WTC11 (cell line): ENCODE measurements around the gene ITPR2. TPM values are rescaled to one million over a fixed set of nuclear protein-coding genes. Genes with fewer than 3 reads are reported as not detected.

Source experiments
- ATAC-seq: fragments of 200-7000 bp; cut with Tn5 transposase; 2 replicates; pipeline ENCODE4 v1.10.0; 2021; ENCODE audit warnings: mild to moderate bottlenecking, moderate library complexity
- CTCF ChIA-PET: fragments of 300-600 bp; sonication (Branson Sonifier 250); formaldehyde crosslinking; loops from one replicate; lab custom pipeline; 2021; ENCODE audit warnings: antibody characterized with exemption; lab: Charles Lee
- POLR2A ChIA-PET: fragments of 350-600 bp; sonication (Branson Sonifier 250); formaldehyde crosslinking; loops from one replicate; lab custom pipeline; 2021; ENCODE audit warnings: antibody characterized with exemption; lab: Charles Lee
- DNase-seq: peaks from one replicate; pipeline ENCODE4 v3.0.0; 2021; ENCODE audit warnings: low spot score
- H3K27ac Mint-ChIP-seq: 2 replicates; pipeline ENCODE4 v1.8.0; 2021; ENCODE audit warnings: mixed read lengths
- H3K27me3 Mint-ChIP-seq: 2 replicates; pipeline ENCODE4 v1.8.0; 2021; ENCODE audit warnings: low read depth, mild to moderate bottlenecking, moderate library complexity, mixed read lengths
- H3K36me3 Mint-ChIP-seq: 2 replicates; pipeline ENCODE4 v1.8.0; 2021; ENCODE audit warnings: mixed read lengths
- H3K4me1 Mint-ChIP-seq: 2 replicates; pipeline ENCODE4 v1.8.0; 2022; ENCODE audit warnings: mixed read lengths
- H3K4me3 Mint-ChIP-seq: 2 replicates; pipeline ENCODE4 v1.8.0; 2021; ENCODE audit warnings: mild to moderate bottlenecking, moderate library complexity, mixed read lengths
- H3K9me3 Mint-ChIP-seq: 2 replicates; pipeline ENCODE4 v1.8.0; 2021; ENCODE audit warnings: mixed read lengths
- CTCF ChIP-seq: fragments of 200-600 bp; IDR thresholded peaks from 2 replicates; pipeline ENCODE4 v1.8.0; 2022; ENCODE audit warnings: antibody characterized with exemption
- GRHL2 ChIP-seq: fragments of 250-450 bp; sonication (Bioruptor Pico); IDR thresholded peaks from 2 replicates; pipeline ENCODE4 v1.8.0; 2022; ENCODE audit warnings: mild to moderate bottlenecking, moderate library complexity; ENCODE audit not compliant: insufficient replicate concordance, severe bottlenecking
- IRF1 ChIP-seq: sonication (generic); formaldehyde crosslinking; IDR thresholded peaks from 2 replicates; pipeline ENCODE4 v1.8.0; 2023; ENCODE audit warnings: missing genetic modification reagents
- NFATC4 ChIP-seq: fragments of 250-450 bp; sonication (Bioruptor Pico); IDR thresholded peaks from 2 replicates; pipeline ENCODE4 v1.9.0; 2021; ENCODE audit warnings: mild to moderate bottlenecking
- NR1H2 ChIP-seq: sonication (generic); formaldehyde crosslinking; IDR thresholded peaks from 2 replicates; pipeline ENCODE4 v1.9.0; 2021; ENCODE audit warnings: mild to moderate bottlenecking, moderate library complexity, missing genetic modification reagents
- SP1 ChIP-seq: sonication (generic); formaldehyde crosslinking; conservative IDR thresholded peaks from 2 replicates; pipeline ENCODE4 v1.8.1; 2022; ENCODE audit warnings: missing genetic modification reagents
- TEAD1 ChIP-seq: sonication (generic); formaldehyde crosslinking; IDR thresholded peaks from 2 replicates; pipeline ENCODE4 v1.8.0; 2022; ENCODE audit warnings: mild to moderate bottlenecking, missing genetic modification reagents
- total RNA-seq: library from RNA; stranded (reverse); gene quantifications from 3 replicates; pipeline ENCODE4 v1.2.3, GENCODE V29; 2021
- TF ChIP-seq, protein P1 (sequence below): sonication (generic); formaldehyde crosslinking; IDR thresholded peaks from 2 replicates; pipeline ENCODE4 v1.8.0; 2022; ENCODE audit warnings: mild to moderate bottlenecking, missing genetic modification reagents
- TF ChIP-seq, protein P2 (sequence below): sonication (generic); formaldehyde crosslinking; IDR thresholded peaks from 2 replicates; pipeline ENCODE4 v1.8.0; 2022; ENCODE audit warnings: missing genetic modification reagents

ITPR2 gene
- total RNA-seq, 1 experiment from 2014 or later: 50.7 TPM

- ChIA-PET CTCF (interaction anchor here (1.1 kb wide), 1 partner anchor 10 kb away, joined by 3 read pairs; no protein-coding TSS in a partner anchor), POLR2A (no interaction called here)
- H3K27ac Mint-ChIP-seq: 0 out of 2 replicates have a peak overlapping the region, but pooled peaks have one; percentile 3
- no peaks in the 10 kb centered on the region for H3K9me3 Mint-ChIP-seq
- H3K4me1 Mint-ChIP-seq: peaks cover 2% of the 10 kb centered on the region; the same call in 1 of the 2 replicates
- TF ChIP-seq CTCF (peak; percentile 49; the same call in 1 of the 2 replicates), NR1H2 (CRISPR knock-in tag) (no peak)
- H3K27me3 Mint-ChIP-seq: no peaks in the 10 kb centered on the region
- no peaks in the 10 kb centered on the region for H3K36me3 Mint-ChIP-seq
- ATAC-seq: peak; percentile 82
- no peak overlapping the region for H3K4me3 Mint-ChIP-seq
- peak; percentile 57 for DNase-seq
These were observed 20.5 kb upstream of the ITPR2 start for GRCh38 chr12:26853303-26854030.

DNA sequence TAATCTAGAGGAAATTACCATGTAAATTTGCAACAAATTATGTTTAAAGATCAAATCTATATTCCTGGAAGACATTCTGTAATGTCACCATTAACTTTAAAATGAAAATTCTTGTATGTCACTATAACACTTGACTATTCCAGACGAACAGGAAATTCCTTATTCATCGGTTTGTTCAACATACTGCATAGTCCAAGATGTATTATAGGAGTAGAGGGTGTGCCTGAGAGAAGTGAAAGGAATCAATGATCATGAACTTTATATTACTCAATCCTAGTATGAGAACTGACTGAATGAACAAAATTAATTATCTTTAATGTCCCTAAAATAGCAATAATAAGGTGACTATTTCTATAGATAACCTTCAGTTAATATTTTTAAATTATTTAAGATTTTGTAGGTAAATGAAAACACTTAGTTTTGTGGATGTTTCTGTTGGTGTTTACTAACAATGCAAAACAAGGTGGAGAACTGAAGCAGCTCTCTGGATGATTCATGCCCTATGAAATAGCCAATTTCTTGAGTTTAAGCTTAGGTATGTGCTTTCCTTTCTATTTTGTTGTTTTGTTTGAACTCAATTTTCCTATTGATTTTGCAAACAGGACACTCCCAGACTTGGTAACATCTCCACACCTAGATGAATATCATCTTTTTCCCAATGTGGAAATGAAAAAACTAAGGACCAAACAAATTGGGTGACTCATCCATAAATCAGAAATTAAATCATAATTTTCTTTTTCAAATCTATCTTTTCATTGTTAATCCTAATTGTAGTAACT, 18.2 kb upstream of the ITPR2 start:
- ChIA-PET POLR2A (no interaction called here), CTCF (no interaction called here)
- Mint-ChIP-seq H3K4me3 (no peak overlapping the region), H3K36me3 (no peaks in the 10 kb centered on the region), H3K27ac (no peak overlapping the region), H3K4me1 (0 out of 2 replicates have a peak, but pooled peaks cover 2% of the 10 kb centered on the region), H3K27me3 (no peaks in the 10 kb centered on the region), H3K9me3 (no peaks in the 10 kb centered on the region)
- TF ChIP-seq SP1 (CRISPR knock-in tag) (no peak), IRF1 (no peak)
- TF ChIP-seq, protein P1, sequence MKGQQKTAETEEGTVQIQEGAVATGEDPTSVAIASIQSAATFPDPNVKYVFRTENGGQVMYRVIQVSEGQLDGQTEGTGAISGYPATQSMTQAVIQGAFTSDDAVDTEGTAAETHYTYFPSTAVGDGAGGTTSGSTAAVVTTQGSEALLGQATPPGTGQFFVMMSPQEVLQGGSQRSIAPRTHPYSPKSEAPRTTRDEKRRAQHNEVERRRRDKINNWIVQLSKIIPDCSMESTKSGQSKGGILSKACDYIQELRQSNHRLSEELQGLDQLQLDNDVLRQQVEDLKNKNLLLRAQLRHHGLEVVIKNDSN (CRISPR knock-in tag): no peak
- ATAC-seq (no peak), DNase-seq (no peak)

- Mint-ChIP-seq H3K36me3 (no peaks in the 10 kb centered on the region), H3K4me1 (no peaks in the 10 kb centered on the region)
- CTCF ChIA-PET: interaction anchor here (1.1 to 3.1 kb wide), 3 partner anchors 15 to 146 kb away, joined by 3 to 18 read pairs (median 5); partner anchors contain the start of gene ITPR2
- TF ChIP-seq, protein P2, sequence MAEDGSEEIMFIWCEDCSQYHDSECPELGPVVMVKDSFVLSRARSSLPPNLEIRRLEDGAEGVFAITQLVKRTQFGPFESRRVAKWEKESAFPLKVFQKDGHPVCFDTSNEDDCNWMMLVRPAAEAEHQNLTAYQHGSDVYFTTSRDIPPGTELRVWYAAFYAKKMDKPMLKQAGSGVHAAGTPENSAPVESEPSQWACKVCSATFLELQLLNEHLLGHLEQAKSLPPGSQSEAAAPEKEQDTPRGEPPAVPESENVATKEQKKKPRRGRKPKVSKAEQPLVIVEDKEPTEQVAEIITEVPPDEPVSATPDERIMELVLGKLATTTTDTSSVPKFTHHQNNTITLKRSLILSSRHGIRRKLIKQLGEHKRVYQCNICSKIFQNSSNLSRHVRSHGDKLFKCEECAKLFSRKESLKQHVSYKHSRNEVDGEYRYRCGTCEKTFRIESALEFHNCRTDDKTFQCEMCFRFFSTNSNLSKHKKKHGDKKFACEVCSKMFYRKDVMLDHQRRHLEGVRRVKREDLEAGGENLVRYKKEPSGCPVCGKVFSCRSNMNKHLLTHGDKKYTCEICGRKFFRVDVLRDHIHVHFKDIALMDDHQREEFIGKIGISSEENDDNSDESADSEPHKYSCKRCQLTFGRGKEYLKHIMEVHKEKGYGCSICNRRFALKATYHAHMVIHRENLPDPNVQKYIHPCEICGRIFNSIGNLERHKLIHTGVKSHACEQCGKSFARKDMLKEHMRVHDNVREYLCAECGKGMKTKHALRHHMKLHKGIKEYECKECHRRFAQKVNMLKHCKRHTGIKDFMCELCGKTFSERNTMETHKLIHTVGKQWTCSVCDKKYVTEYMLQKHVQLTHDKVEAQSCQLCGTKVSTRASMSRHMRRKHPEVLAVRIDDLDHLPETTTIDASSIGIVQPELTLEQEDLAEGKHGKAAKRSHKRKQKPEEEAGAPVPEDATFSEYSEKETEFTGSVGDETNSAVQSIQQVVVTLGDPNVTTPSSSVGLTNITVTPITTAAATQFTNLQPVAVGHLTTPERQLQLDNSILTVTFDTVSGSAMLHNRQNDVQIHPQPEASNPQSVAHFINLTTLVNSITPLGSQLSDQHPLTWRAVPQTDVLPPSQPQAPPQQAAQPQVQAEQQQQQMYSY (CRISPR knock-in tag): no peak
- TF ChIP-seq NFATC4 (CRISPR knock-in tag) (no peak), TEAD1 (CRISPR knock-in tag) (no peak), GRHL2 (CRISPR knock-in tag) (no peak)
- TF ChIP-seq, all 79 proteins: peak for 0
- DNase-seq: no peak
- POLR2A ChIA-PET: no interaction called here
- Mint-ChIP-seq H3K27me3 (no peaks in the 10 kb centered on the region), H3K9me3 (no peaks in the 10 kb centered on the region), H3K4me3 (no peak overlapping the region), H3K27ac (no peak overlapping the region)
- ATAC-seq: no peak
These were observed 15.3 kb upstream of the ITPR2 start for GRCh38 chr12:26848156-26848825.
